ENCODE results near the gene MADD.
A peak's percentile ranks its signal among the peaks of the same experiment; 100 is the strongest.

The MADD gene

GRCh38 chr11:47229161-47229560 lies 40.8 kb upstream of the MADD start:
- H3K27me3 ChIP-seq (ENCODE audit: low read depth, low read length) = no peaks in the 10 kb centered on the region
- H4K20me1 ChIP-seq (ENCODE audit: insufficient read depth, low read length) = 0 out of 2 replicates have a peak, but pooled peaks cover 4% of the 10 kb centered on the region
- H3K4me2 ChIP-seq (ENCODE audit: low read length) = no peak overlapping the region
- H3K36me3 ChIP-seq (replicated peaks; ENCODE audit: low read depth, low read length) = peaks cover 20% of the 10 kb centered on the region
- H3K9ac ChIP-seq (ENCODE audit: low read length) = no peak overlapping the region
- no peaks in the 10 kb centered on the region for H3K9me3 ChIP-seq (ENCODE audit: insufficient read depth, low read length)
- H3K79me2 ChIP-seq (ENCODE audit: low read length) = no peaks in the 10 kb centered on the region
- no peak for TF ChIP-seq CTCF (IDR thresholded peaks at IDR 0.05; ENCODE audit: low read depth, low read length)
- TF ChIP-seq EZH2phosphoT487 (IDR thresholded peaks at IDR 0.05; ENCODE audit: low read depth) = no peak
- no peak overlapping the region for H3K27ac ChIP-seq (ENCODE audit: low read length)
- H2AFZ ChIP-seq (ENCODE audit: low read depth, low read length) = no peak overlapping the region
- no peak overlapping the region for H3K4me3 ChIP-seq (ENCODE audit: low read length)
- H3K4me1 ChIP-seq (ENCODE audit: low read length) = peaks cover 7% of the 10 kb centered on the region; the same call in 1 of the 2 replicates

- Histone ChIP-seq H3K79me2 (ENCODE audit: low read length) (no peaks in the 10 kb centered on the region), H2AFZ (ENCODE audit: low read depth, low read length) (no peak overlapping the region), H3K4me1 (ENCODE audit: low read length) (no peaks in the 10 kb centered on the region), H3K36me3 (replicated peaks; ENCODE audit: low read depth, low read length) (peaks cover 25% of the 10 kb centered on the region), H3K9ac (ENCODE audit: low read length) (no peak overlapping the region), H3K27me3 (ENCODE audit: low read depth, low read length) (no peaks in the 10 kb centered on the region), H3K4me3 (ENCODE audit: low read length) (no peak overlapping the region), H3K9me3 (ENCODE audit: insufficient read depth, low read length) (no peaks in the 10 kb centered on the region), H4K20me1 (ENCODE audit: insufficient read depth, low read length) (no peaks in the 10 kb centered on the region), H3K4me2 (ENCODE audit: low read length) (no peak overlapping the region), H3K27ac (ENCODE audit: low read length) (no peak overlapping the region)
- no peak for TF ChIP-seq EZH2phosphoT487 (IDR thresholded peaks at IDR 0.05; ENCODE audit: low read depth)
- no peak for TF ChIP-seq CTCF (IDR thresholded peaks at IDR 0.05; ENCODE audit: low read depth, low read length)
Measured at GRCh38 chr11:47233051-47233450, 36.9 kb upstream of the MADD start.

GRCh38 chr11:47233989-47234668 lies 35.8 kb upstream of the MADD start:
- Histone ChIP-seq H3K27me3 (ENCODE audit: low read depth, low read length) (no peaks in the 10 kb centered on the region), H3K79me2 (ENCODE audit: low read length) (no peaks in the 10 kb centered on the region), H2AFZ (ENCODE audit: low read depth, low read length) (no peak overlapping the region), H3K4me1 (ENCODE audit: low read length) (no peaks in the 10 kb centered on the region), H3K9me3 (ENCODE audit: insufficient read depth, low read length) (no peaks in the 10 kb centered on the region), H3K4me3 (ENCODE audit: low read length) (no peak overlapping the region), H3K27ac (ENCODE audit: low read length) (no peak overlapping the region), H4K20me1 (ENCODE audit: insufficient read depth, low read length) (no peaks in the 10 kb centered on the region), H3K36me3 (replicated peaks; ENCODE audit: low read depth, low read length) (peaks cover 29% of the 10 kb centered on the region), H3K4me2 (ENCODE audit: low read length) (no peak overlapping the region), H3K9ac (ENCODE audit: low read length) (no peak overlapping the region)
- peak; percentile 19; the same call in 1 of the 2 replicates for TF ChIP-seq CTCF (IDR thresholded peaks at IDR 0.05; ENCODE audit: low read depth, low read length)
- no peak for TF ChIP-seq EZH2phosphoT487 (IDR thresholded peaks at IDR 0.05; ENCODE audit: low read depth)

- Histone ChIP-seq H3K79me2 (ENCODE audit: low read length) (no peaks in the 10 kb centered on the region), H3K4me3 (ENCODE audit: low read length) (no peak overlapping the region), H3K9ac (ENCODE audit: low read length) (no peak overlapping the region), H3K36me3 (replicated peaks; ENCODE audit: low read depth, low read length) (peaks cover 31% of the 10 kb centered on the region), H3K27ac (ENCODE audit: low read length) (no peak overlapping the region), H3K4me2 (ENCODE audit: low read length) (no peak overlapping the region), H3K9me3 (ENCODE audit: insufficient read depth, low read length) (no peaks in the 10 kb centered on the region), H4K20me1 (ENCODE audit: insufficient read depth, low read length) (no peaks in the 10 kb centered on the region), H3K4me1 (ENCODE audit: low read length) (no peaks in the 10 kb centered on the region), H2AFZ (ENCODE audit: low read depth, low read length) (no peak overlapping the region), H3K27me3 (ENCODE audit: low read depth, low read length) (no peaks in the 10 kb centered on the region)
- TF ChIP-seq EZH2phosphoT487 (IDR thresholded peaks at IDR 0.05; ENCODE audit: low read depth) (no peak), CTCF (IDR thresholded peaks at IDR 0.05; ENCODE audit: low read depth, low read length) (no peak)
Measured at GRCh38 chr11:47234669-47235100, 35.2 kb upstream of the MADD start.

Data from OCI-LY3 (cell line).